ENCODE data around the gene CARD6. TPM values are rescaled to one million over a fixed set of nuclear protein-coding genes. Genes with fewer than 3 reads are reported as not detected.

CARD6 gene
- total RNA-seq, 1 experiment from 2014 or later: 0.49 TPM

DNA sequence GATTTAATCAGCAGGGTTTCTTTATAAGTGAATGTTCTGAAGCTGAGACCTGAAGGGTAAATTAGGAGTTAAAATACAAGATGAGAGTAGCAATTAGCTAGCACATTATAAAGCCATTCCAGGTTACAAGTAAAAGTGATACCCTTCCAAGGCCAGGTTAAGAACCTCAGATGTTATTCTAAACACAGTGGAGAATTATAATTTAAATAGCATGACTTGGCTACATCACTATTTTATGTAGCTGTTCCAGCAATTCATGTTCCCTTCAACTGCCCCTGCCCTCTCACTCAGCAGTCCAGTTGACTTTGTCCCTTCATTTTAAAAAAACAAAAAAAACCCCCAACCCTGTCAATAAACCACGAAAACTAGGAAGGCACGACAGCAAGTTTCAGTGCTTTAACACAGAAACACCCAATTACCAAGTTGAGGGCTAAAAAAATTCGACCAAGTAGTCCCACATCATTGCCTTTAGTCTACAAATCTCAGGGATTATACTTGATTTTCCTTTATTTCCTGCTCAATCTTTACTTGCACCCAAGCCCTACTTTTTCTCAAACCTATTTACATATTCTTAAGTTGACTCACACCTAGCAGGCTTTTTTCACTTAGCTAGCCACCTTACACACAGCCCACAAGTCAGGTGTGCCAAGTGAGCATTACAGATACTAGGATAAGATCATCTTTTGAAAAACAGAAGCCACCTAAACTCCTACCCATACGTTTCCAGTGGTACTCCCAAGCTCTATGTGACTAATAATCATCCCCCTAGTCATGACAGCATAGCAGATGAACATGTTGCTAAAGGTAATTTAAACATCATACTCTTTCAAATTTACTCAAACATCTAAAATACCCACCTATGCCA, 9.6 kb upstream of the CARD6 start:
- no peak for ATAC-seq

DNA sequence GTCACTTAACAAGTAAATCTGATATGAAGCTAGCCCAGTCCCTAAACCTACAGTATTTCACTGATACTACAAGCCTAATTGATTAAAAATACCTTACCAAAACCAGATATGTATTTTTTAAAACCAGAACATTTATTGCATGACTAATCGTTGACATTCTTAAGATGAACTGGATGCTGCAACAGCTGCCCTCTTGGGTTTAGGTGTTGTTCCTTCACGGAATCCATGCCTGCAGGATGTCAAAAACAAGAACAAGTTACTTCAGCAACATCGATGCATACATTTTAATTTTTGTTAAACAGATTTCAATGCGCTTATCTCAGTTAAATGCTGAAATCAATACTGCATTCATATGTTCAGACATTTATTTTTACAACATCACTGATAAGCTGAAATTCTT, 8.8 kb upstream of the CARD6 start:
- Histone ChIP-seq H3K27ac (ENCODE audit: low read length) (peak overlapping the region; percentile 99), H3K27me3 (ENCODE audit: control insufficient read depth, insufficient read depth, low read length) (no peaks in the 10 kb centered on the region), H3K9me3 (ENCODE audit: control insufficient read depth, insufficient read depth, low read depth, low read length) (no peaks in the 10 kb centered on the region), H3K36me3 (ENCODE audit: control insufficient read depth, insufficient read depth, low read length) (peaks cover 66% of the 10 kb centered on the region), H3K4me1 (ENCODE audit: control insufficient read depth, insufficient read depth, low read length) (peaks cover 22% of the 10 kb centered on the region), H3K4me3 (ENCODE audit: low read depth in 2 of 2, low read length in 2 of 2) (peak overlapping the region in 1 of 2 experiments; percentile 97; a peak in 1 of 4 replicates)
- BruUV-seq (replicated peaks): no TSS peak
- POLR2A ChIA-PET: interaction anchor here (0.6 kb wide), 2 partner anchors 12 to 16 kb away, joined by 4 to 6 read pairs; no protein-coding TSS in a partner anchor
- in situ Hi-C loops (cut with HindIII; ENCODE audit: low pct_unique_long_range_greater_than_20kb, low sequenced_read_pairs) (no loop called here), intact Hi-C loops (cut with micrococcal nuclease; ENCODE audit: unreplicated experiment) (no loop called here)
- ATAC-seq (no peak), DNase-seq (ENCODE audit: low read depth, low spot score) (no peak)
- TF ChIP-seq TCF7L2 (IDR thresholded peaks at IDR 0.05; ENCODE audit: low read depth, low read length) (no peak), SIN3A (IDR thresholded peaks at IDR 0.05; ENCODE audit: borderline replicate concordance, insufficient read depth, low read depth, low read length) (no peak), POLR2AphosphoS5 (IDR thresholded peaks at IDR 0.05; ENCODE audit: low read depth, low read length) (no peak)
- TF ChIP-seq, protein P1, sequence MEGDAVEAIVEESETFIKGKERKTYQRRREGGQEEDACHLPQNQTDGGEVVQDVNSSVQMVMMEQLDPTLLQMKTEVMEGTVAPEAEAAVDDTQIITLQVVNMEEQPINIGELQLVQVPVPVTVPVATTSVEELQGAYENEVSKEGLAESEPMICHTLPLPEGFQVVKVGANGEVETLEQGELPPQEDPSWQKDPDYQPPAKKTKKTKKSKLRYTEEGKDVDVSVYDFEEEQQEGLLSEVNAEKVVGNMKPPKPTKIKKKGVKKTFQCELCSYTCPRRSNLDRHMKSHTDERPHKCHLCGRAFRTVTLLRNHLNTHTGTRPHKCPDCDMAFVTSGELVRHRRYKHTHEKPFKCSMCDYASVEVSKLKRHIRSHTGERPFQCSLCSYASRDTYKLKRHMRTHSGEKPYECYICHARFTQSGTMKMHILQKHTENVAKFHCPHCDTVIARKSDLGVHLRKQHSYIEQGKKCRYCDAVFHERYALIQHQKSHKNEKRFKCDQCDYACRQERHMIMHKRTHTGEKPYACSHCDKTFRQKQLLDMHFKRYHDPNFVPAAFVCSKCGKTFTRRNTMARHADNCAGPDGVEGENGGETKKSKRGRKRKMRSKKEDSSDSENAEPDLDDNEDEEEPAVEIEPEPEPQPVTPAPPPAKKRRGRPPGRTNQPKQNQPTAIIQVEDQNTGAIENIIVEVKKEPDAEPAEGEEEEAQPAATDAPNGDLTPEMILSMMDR (IDR thresholded peaks at IDR 0.05): no peak
- TF ChIP-seq, protein P2, sequence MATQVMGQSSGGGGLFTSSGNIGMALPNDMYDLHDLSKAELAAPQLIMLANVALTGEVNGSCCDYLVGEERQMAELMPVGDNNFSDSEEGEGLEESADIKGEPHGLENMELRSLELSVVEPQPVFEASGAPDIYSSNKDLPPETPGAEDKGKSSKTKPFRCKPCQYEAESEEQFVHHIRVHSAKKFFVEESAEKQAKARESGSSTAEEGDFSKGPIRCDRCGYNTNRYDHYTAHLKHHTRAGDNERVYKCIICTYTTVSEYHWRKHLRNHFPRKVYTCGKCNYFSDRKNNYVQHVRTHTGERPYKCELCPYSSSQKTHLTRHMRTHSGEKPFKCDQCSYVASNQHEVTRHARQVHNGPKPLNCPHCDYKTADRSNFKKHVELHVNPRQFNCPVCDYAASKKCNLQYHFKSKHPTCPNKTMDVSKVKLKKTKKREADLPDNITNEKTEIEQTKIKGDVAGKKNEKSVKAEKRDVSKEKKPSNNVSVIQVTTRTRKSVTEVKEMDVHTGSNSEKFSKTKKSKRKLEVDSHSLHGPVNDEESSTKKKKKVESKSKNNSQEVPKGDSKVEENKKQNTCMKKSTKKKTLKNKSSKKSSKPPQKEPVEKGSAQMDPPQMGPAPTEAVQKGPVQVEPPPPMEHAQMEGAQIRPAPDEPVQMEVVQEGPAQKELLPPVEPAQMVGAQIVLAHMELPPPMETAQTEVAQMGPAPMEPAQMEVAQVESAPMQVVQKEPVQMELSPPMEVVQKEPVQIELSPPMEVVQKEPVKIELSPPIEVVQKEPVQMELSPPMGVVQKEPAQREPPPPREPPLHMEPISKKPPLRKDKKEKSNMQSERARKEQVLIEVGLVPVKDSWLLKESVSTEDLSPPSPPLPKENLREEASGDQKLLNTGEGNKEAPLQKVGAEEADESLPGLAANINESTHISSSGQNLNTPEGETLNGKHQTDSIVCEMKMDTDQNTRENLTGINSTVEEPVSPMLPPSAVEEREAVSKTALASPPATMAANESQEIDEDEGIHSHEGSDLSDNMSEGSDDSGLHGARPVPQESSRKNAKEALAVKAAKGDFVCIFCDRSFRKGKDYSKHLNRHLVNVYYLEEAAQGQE (IDR thresholded peaks at IDR 0.05; ENCODE audit: insufficient read depth in 1 of 2, low read depth in 2 of 2, low read length in 1 of 2): no peak
- CTCF ChIA-PET: no interaction called here

More for the DNA sequence above, 9.6 kb upstream of the CARD6 start:
- no peak for DNase-seq (ENCODE audit: low read depth, low spot score)
- ChIA-PET CTCF (no interaction called here), POLR2A (interaction anchor here (0.5 to 0.6 kb wide), 2 partner anchors 16 to 1829 kb away, joined by 4 to 14 read pairs; no protein-coding TSS in a partner anchor)
- H3K9me3 ChIP-seq (ENCODE audit: control insufficient read depth, insufficient read depth, low read depth, low read length): no peaks in the 10 kb centered on the region
- no peak overlapping the region for H3K4me3 ChIP-seq (ENCODE audit: low read depth in 2 of 2, low read length in 2 of 2)
- H3K4me1 ChIP-seq (ENCODE audit: control insufficient read depth, insufficient read depth, low read length): peaks cover 22% of the 10 kb centered on the region
- in situ Hi-C loops (cut with HindIII; ENCODE audit: low pct_unique_long_range_greater_than_20kb, low sequenced_read_pairs): no loop called here
- BruUV-seq (replicated peaks): no TSS peak
- TF ChIP-seq POLR2AphosphoS5 (IDR thresholded peaks at IDR 0.05; ENCODE audit: low read depth, low read length): peak; percentile 45
- TF ChIP-seq, protein P2 (IDR thresholded peaks at IDR 0.05; ENCODE audit: insufficient read depth in 1 of 2, low read depth in 2 of 2, low read length in 1 of 2): no peak
- H3K27ac ChIP-seq (ENCODE audit: low read length): peak overlapping the region; percentile 61
- H3K36me3 ChIP-seq (ENCODE audit: control insufficient read depth, insufficient read depth, low read length): peaks cover 68% of the 10 kb centered on the region
- no peaks in the 10 kb centered on the region for H3K27me3 ChIP-seq (ENCODE audit: control insufficient read depth, insufficient read depth, low read length)
- intact Hi-C loops (cut with micrococcal nuclease; ENCODE audit: unreplicated experiment): no loop called here

Data from Panc1 (cell line).